GM18498 (cell line): Measurements from ENCODE around the gene FLT4.

Experiments
- ATAC-seq: cut with Tn5 transposase; IDR thresholded peaks from one replicate; pipeline ENCODE4 v1.9.1; 2021; ENCODE audit warnings: mild to moderate bottlenecking, moderate library complexity; ENCODE audit not compliant: unreplicated experiment

The FLT4 gene

DNA sequence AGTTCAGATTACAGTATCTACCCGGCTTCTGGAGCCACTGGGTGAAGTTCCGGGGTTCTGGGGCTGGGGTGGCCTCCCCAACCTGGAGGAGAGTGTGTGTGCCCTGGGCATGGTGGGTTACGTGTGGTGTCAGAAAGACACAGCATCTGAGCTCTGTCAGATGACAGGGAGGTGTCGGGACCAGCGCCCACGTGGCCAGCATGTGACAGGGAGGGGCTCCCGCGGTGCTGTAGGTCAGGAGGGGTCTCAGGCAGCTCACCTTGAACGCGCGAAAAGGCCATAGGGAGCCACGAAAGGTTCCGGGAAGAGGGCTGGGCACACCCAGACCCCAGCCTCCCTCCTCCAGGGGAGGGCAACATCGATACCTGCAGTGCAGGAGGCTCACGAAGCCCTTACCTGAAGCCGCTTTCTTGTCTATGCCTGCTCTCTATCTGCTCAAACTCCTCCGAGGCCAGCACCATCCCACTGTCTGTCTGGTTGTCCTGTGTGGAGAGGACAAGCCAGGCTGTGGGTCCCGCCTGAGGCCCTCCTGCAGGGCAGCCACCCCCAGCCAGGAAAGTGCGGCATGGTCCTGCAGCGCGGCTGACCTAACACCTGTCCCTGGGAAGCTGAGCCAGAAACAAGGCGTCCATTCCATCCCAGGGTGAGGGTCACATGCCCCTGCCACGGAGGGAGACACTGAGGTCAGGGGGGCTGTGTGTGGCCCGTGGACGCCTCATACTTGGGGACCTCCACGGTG, 40.7 kb downstream of the FLT4 start:
- ATAC-seq: no peak

DNA sequence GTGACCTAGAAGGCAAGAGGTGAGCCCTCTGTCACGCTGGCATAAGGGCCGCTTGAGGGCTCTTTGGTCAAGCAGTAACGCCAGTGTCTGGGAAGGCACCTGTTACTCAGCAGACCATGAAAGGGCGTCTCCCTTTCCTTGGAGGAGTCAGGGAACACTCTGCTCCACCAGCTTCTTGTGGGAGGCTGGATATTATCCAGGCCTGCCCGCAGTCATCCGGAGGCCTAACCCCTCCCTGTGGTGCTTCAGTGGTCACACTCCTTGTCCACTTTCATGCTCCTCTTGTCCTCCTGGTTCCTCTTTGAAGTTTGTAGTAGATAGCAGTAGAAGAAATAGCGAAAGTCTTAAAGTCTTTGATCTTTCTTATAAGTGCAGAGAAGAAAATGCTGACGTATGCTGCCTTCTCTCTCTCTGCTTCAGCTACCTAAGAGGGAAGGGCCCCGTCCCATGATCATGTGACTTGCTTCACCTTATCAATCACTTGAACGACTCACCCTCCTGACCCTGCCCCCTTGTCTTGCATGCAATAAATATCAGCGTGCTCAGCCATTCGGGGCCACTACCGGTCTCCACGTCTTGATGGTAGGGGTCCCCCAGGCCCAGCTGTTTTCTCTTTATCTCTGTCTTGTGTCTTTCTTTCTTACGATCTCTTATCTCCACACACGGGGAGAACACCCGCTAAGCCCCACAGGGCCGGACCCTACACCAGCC, 41.4 kb downstream of the FLT4 start:
- ATAC-seq: no peak

DNA sequence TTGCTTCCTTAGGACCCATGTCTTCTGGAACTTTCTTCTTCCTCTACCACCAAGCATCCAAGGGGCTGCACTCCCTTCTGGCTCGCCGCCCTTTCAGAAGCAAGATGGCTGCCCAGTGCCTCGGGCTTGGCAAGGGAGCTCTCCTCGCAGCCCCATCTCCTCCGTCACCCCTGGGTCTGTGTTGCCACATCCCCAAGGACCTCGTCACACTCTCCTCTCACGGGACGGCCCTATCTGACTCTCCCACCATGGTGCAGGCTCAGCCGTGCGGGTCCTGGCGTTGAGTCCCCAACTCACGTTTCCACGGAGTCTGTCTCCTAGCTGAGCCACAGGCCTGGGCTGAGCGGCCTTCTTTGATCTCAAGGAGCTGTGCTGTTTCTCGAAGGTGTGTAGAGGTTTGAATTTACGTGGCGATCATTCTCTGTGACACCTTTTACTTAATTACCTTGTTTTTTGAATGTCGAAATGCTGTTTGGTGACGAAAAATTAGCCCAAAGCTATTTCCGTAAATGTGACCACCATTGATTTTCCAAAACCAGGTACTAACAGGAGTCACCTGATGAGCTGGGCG, 43.1 kb downstream of the FLT4 start:
- no peak for ATAC-seq

DNA sequence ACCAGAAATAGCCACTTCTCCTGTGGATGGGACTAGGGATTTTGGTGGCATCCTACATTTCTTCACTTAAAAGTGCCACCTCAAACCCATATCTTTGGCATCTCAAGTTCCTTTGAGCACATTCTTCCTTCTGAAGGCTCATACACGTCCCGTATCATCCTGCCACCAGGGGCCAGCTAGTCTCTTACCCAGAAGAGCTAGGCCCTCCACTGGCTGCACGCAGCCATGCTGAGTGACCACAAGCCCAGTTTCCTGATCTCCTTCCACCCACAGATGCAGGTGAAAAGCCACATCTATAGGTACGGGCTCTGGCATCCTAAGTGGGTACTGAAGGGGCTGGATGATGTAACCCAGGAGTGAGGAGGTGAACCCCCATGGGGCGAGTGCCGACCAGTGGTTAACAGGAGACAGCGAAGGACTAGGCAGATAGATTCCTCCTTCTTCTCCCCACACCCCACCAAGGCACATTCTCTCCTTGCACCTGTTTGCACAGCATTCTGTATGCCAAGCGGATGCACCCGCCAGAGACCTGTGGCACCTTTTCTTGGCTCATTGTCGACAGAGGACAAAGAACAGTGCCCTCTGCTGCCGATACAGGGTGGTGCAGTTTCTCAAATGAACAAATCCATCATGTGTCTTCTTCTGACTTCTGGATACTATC, 43.7 kb downstream of the FLT4 start:
- no peak for ATAC-seq

GRCh38 chr5:180604271-180604670, 45.1 kb downstream of the FLT4 start:
- no peak for ATAC-seq

DNA sequence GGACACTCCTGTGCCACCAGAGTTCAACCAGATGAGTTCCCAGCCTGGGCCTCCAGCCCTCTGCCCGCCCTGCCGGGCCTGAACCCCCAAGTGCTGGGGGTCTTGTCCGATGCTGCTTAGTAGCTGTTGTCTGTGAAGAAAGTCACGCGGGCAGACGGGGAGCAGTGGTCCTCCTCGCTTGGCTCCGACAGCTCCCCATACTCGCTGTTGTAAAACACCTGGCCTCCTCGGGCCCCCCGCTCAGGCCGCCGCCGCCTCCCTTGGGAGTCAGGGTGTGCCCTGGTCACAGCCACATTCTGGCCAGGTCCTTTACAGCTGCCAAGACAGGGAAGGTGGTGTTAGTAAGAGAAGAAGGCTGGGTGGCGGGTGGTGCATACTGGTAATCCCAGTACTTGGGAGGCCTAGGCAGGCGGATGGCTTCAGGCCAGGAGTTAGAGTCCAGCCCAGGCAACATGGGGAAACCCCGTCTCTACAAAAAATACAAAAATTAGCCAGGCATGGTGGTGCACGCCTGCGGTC, 46.3 kb downstream of the FLT4 start:
- no peak for ATAC-seq

GRCh38 chr5:180602481-180603075, 46.8 kb downstream of the FLT4 start:
- ATAC-seq: no peak

GRCh38 chr5:180601591-180602480, 47.6 kb downstream of the FLT4 start:
- no peak for ATAC-seq

DNA sequence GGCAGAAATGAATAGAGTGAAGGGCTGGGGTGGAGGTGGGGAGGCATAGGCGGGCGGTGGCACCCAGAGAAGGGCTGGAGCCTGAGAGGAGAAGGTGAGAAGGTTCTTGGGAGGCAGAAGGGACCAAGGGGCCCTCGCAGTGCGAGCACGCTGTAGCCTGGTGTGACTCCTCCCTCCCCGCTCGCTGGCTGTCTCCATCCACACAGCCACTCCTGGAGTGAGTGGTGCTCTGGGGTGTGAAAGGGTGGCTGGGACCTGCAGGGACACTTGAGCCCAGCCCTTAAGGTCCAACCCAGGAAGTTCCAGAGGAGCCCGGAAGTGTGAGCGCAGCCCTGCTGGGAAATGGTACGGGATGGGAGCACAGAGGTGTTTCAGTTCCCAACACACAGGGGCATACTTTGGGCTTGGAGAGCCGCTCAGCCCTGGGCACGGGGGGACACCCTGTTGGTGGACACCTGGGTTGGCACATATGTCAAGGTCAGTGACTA, 48.8 kb downstream of the FLT4 start:
- ATAC-seq: no peak

DNA sequence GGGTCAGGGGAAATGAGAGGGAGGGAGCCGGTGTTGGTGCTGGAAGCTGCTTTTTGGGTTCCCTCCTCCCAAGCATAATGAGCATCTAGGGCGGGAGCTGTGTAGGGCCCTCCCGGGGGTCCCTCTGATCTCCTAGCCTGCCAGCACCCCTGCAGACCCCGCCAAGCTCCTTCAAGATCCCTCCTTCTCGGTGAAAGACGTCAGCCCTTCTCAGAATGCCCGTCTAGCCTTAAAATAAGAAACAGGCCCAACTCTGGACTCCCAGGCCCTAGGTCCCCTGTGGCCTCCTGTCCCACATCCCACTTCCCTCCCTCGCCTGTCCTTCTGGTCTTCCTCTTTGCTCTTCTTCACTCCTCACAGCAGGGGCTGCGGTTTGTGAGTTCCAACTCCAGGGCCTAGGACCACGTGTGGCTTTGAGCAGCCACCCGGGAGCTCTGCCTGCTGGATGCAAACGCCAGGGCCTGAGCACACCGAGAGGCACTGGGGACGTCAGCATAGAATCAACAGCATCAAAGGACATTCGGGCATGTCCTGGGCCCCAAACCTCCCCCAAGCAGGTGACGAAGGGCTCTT, 49.3 kb downstream of the FLT4 start:
- no peak for ATAC-seq

- no peak for ATAC-seq
Observed at GRCh38 chr5:180599590-180599914, 49.8 kb downstream of the FLT4 start.

DNA sequence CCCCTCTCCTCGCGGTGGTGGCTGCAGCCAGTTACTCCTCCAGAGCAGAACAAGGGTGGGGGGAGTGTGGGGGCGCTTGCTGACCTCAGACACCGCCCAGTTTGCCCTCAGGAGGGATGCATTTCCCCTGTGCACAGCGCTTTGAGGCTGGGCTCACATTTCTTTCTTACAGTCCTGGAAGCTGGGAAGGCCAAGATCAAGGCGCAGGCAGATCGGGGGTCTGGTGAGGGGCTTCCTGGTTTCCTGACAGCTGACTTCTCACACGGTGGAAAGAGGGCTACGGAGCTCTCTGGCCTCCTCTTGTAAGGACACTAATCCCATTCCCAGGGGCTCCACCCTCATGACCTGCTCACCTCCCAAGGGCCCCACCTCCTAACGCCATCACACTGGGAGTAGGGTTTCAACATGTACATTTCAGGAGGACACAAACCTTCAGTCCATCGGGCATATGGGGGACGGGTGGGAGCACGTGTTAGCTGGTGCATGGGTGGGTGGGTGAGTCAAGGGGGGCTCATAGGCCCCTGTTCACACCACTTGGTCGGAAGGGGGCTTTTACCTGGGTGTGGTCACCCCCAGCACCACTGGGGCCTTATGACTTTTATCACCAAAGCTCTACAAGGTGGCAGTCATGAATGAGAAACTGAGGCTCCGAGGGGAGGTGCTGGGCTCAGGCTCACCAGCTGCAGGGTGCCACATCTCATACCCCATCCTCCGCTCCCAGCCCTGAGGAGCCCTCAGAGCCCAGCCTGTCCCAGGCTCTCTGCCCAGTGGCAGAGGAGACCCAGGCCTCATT, 50.4 kb downstream of the FLT4 start:
- ATAC-seq: no peak

DNA sequence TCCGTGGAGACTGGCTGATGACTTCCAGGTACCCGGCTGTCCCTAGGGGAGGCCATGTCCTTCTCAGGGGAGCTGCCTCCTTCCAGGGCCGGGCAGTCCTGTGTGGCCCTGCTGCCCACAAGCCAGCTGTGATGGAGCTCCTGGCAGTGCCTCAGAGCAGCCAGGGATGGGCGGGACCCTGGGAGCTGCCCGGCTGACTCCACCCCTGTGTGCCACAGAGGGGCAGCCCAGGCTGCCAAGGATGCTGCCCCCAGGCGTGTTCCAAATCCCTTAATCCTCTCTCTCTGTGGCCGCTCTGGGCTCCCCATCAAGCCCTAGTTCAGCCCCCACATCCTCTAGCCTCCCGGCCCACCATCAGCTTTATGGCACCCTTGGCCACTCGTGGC, 51.1 kb downstream of the FLT4 start:
- no peak for ATAC-seq

DNA sequence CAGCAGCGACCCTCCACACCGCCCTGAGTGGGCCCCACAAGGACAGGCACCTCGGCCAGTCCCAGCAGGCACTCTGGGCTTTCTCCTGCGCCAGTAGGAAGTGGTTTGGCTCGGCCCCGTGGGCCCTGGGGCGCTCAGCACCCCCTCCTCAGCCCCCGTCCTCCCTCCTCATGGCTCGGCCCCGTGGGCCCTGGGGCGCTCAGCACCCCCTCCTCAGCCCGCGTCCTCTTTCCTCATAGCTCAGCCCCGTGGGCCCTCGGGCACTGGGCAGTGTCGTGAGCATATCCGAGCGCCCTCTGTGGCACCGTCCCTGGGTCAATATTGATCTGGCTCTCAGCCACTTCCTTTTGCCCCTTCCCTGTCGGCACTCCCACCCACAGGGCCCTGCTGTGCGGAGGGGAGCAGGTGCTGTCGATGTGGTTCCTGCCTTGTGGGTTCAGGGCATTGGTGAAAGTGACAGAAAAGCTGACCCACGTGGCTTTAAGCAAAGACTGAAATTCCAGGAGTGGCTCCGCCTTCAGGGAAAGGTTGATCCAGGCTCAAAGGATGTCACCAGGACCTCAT, 52.6 kb downstream of the FLT4 start:
- no peak for ATAC-seq

GRCh38 chr5:180596115-180596667, 53.2 kb downstream of the FLT4 start:
- no peak for ATAC-seq

DNA sequence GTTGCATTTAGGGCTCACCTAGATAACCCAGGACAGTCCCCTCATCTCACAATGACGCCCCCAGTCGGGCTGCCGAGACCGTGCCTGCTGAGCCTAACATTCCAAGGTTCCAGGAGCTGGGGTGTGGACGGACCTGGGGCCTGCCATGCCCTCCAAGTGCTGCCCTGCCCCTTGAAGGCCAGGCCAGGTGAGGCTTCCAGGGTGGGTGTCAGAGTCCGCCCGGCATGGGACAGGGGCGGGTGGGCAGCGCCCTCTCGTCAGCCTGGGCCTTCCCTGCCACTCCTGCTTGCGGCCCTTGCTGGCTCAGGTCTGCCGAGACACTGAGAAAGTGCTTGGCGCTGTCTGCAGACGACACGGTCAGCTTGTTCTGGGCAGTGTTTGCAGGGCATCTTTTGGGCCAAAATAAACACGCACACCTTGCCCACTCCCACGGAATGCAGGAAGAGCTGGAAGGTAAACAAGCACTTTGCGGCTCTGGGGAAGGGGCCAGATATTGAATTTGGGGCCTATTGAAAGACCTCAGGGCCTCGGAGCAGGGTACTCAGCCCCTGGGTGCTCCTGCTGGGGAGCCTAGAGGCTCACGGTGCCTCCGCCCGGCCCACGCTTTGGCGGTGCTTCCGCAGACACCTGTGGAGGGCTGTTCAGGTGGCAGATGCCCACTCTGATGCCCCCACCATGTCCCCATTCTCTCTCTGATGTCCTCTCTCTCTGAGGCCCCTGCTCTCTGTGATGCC, 53.9 kb downstream of the FLT4 start:
- no peak for ATAC-seq

DNA sequence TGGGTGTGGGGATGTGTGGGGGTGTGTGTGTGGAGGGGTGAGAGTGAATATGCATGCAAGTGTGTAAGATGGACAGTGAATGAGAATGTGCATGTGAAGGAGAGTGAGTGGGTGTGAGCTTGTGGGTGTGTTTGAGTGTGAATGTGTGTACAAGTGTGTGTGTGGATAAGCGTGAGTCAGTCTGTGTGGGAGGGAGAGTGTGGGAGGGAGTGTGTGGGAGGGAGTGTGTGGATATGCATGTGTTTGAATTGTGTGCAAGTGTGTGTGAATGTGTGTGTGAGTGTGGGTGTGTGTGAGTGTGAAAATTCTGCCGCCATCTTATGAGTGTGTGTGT, 54.4 kb downstream of the FLT4 start:
- ATAC-seq: no peak
